Gastroesophageal sphincter (tissue), 3 donors: ENCODE measurements around the gene ZNF12.

Experiments used
- EP300 ChIP-seq: sonication (generic); formaldehyde crosslinking; IDR thresholded peaks from one replicate; pipeline ENCODE4 v1.6.1; 2017; ENCODE audit warnings: antibody characterized with exemption, mild to moderate bottlenecking
- POLR2A ChIP-seq, 2 donors: fragments of 450-650 bp; IDR thresholded peaks; one replicate each; pipeline ENCODE4 v1.6.1; 2017; ENCODE audit warnings: antibody characterized with exemption in 2 of 2, mild to moderate bottlenecking in 2 of 2, moderate library complexity in 1 of 2
- POLR2AphosphoS5 ChIP-seq: sonication (generic); formaldehyde crosslinking; IDR thresholded peaks from one replicate; pipeline ENCODE4 v1.6.1; 2017; ENCODE audit warnings: antibody characterized with exemption
- TF ChIP-seq, protein P1 (sequence below), 4 experiments: fragments of 200-600 bp in 2 of 4; fragments of 450-650 bp in 2 of 4; sonication (generic) in 1 of 4; IDR thresholded peaks; one replicate each; pipeline ENCODE4 v1.5.1; 2017 to 2019; ENCODE audit warnings: antibody characterized with exemption in 4 of 4, mild to moderate bottlenecking in 2 of 4, moderate library complexity in 2 of 4

DNA sequence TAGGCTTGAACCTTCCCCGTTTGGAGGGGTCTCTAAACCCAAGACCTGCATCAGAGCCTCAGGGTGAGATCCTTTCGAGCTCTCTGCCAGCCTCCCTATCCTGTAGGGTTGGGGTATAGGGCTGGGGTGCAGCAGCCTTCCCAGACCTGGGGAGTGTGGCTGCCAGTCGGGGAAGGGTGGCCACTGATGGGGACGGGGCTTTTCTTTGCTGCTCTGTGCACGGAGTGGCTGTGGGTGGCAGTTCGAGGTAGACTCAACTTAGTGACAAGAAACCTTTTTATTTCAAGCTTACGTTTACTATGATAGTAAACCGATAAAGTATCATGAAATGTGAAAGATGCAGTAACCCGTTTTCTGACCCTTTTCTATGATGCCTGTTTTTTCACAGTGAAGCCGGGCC lies 56.7 kb downstream of the ZNF12 start:
- TF ChIP-seq, protein P1, sequence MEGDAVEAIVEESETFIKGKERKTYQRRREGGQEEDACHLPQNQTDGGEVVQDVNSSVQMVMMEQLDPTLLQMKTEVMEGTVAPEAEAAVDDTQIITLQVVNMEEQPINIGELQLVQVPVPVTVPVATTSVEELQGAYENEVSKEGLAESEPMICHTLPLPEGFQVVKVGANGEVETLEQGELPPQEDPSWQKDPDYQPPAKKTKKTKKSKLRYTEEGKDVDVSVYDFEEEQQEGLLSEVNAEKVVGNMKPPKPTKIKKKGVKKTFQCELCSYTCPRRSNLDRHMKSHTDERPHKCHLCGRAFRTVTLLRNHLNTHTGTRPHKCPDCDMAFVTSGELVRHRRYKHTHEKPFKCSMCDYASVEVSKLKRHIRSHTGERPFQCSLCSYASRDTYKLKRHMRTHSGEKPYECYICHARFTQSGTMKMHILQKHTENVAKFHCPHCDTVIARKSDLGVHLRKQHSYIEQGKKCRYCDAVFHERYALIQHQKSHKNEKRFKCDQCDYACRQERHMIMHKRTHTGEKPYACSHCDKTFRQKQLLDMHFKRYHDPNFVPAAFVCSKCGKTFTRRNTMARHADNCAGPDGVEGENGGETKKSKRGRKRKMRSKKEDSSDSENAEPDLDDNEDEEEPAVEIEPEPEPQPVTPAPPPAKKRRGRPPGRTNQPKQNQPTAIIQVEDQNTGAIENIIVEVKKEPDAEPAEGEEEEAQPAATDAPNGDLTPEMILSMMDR (IDR thresholded peaks at IDR 0.05) = no peak
- no peak for TF ChIP-seq POLR2A (IDR thresholded peaks at IDR 0.05)
- no peak for TF ChIP-seq POLR2AphosphoS5
- TF ChIP-seq EP300 = no peak
